K562 (cell line): ENCODE data around the gene PHF14. TPM values are rescaled to one million over a fixed set of nuclear protein-coding genes. Genes with fewer than 3 reads are reported as not detected.

Source experiments
- ATAC-seq: fragments of 200-7000 bp; cut with Tn5 transposase; 3 replicates; pipeline ENCODE4 v1.9.1; 2020; ENCODE audit warnings: moderate library complexity
- BruUV-seq: library from RNA; stranded (reverse); fragments of 400-500 nt; replicated peaks from 2 replicates; lab custom pipeline; 2021; lab: Mats Ljungman, UMichigan
- CTCF ChIA-PET: fragments of 300-600 bp; formaldehyde crosslinking; extraction: SDS; loops from one replicate; lab custom pipeline; 2021; ENCODE audit warnings: low intra/inter-chr PET ratio; lab: Yijun Ruan, JAX
- POLR2A ChIA-PET: fragments of 300-600, 350-650 bp; sonication (Branson Sonifier 250); formaldehyde crosslinking; extraction: SDS; loops from one replicate; lab custom pipeline; 2021; ENCODE audit warnings: antibody characterized with exemption, inconsistent platforms; lab: Yijun Ruan, JAX
- DNase-seq, 4 experiments: peaks; one replicate each; pipeline versions ENCODE4 v3.0.0 to v3.0.0-alpha.2; 2011 to 2018; ENCODE audit warnings: low spot score in 3 of 4, mixed read lengths in 3 of 4; ENCODE audit errors: extremely low read depth in 1 of 4
- FAIRE-seq: peaks from 2 replicates; lab custom pipeline; 2011; peaks lifted over from hg19 to GRCh38; lab: Jason Lieb, UNC
- H2AFZ ChIP-seq: 2 replicates; pipeline ENCODE4 v1.6.0; 2011; ENCODE audit warnings: low read depth, low read length, control low read depth, inconsistent platforms
- H3K27ac ChIP-seq: fragments of 200-600 bp; 3 replicates; pipeline ENCODE4 v1.8.0; 2011; ENCODE audit warnings: low read depth, mild to moderate bottlenecking, control low read depth, inconsistent platforms, low read length, moderate library complexity, mixed read lengths; ENCODE audit errors: extremely low read depth
- H3K27me3 ChIP-seq, 2 experiments: fragments of 300-600 bp in 1 of 2; 2 replicates in 1 of 2; 3 replicates in 1 of 2; pipeline versions ENCODE4 v1.6.0 to v1.8.0; 2011; ENCODE audit warnings: inconsistent platforms in 2 of 2, low read length in 2 of 2, mild to moderate bottlenecking in 1 of 2, mixed read lengths in 1 of 2, moderate library complexity in 1 of 2; ENCODE audit not compliant: control insufficient read depth in 2 of 2, insufficient read depth in 2 of 2
- H3K36me3 ChIP-seq: fragments of 300-600 bp; 3 replicates; pipeline ENCODE4 v1.8.0; 2011; ENCODE audit warnings: mild to moderate bottlenecking, low read length, inconsistent platforms; ENCODE audit not compliant: control insufficient read depth, insufficient read depth
- H3K4me1 ChIP-seq, 2 experiments: fragments of 200-600 bp in 1 of 2; replicated peaks in 1 of 2; 2 replicates in 1 of 2; 3 replicates in 1 of 2; pipeline versions ENCODE4 v1.5.1 to v1.8.0; 2011; ENCODE audit warnings: inconsistent platforms in 2 of 2, low read length in 2 of 2, mild to moderate bottlenecking in 1 of 2, mixed read lengths in 1 of 2, moderate library complexity in 1 of 2; ENCODE audit not compliant: control insufficient read depth in 2 of 2, insufficient read depth in 2 of 2
- H3K4me2 ChIP-seq: 2 replicates; pipeline ENCODE4 v1.6.1; 2011; ENCODE audit warnings: low read length, control low read depth, inconsistent platforms, mixed read lengths; ENCODE audit not compliant: insufficient read depth
- H3K4me3 ChIP-seq: fragments of 200-600 bp; sonication (generic), shearing (Covaris generic); 2 replicates; pipeline ENCODE4 v1.5.1; 2016; ENCODE audit warnings: control low read depth, inconsistent platforms
- H3K79me2 ChIP-seq: fragments of 200-600 bp; 3 replicates; pipeline ENCODE4 v1.8.0; 2011; ENCODE audit warnings: low read length, inconsistent platforms; ENCODE audit not compliant: control insufficient read depth, insufficient read depth
- H3K9ac ChIP-seq, 2 experiments: 2 replicates each; pipeline versions ENCODE4 v1.6.0 to v1.6.1; 2011; ENCODE audit warnings: low read depth in 2 of 2, low read length in 2 of 2, control low read depth in 1 of 2, inconsistent platforms in 1 of 2, mild to moderate bottlenecking in 1 of 2, mixed read lengths in 1 of 2; ENCODE audit not compliant: insufficient read depth in 1 of 2
- H3K9me1 ChIP-seq: one replicate; pipeline ENCODE4 v1.6.0; 2011; ENCODE audit warnings: inconsistent platforms, mild to moderate bottlenecking, low read length, moderate library complexity; ENCODE audit not compliant: control insufficient read depth, insufficient read depth
- H3K9me3 ChIP-seq: replicated peaks from 2 replicates; pipeline ENCODE4 v1.5.1; 2011; ENCODE audit warnings: low read depth, low read length, inconsistent platforms; ENCODE audit not compliant: control insufficient read depth, insufficient read depth
- H4K20me1 ChIP-seq: replicated peaks from 2 replicates; pipeline ENCODE4 v1.6.1; 2011; ENCODE audit warnings: low read length, inconsistent platforms, mixed read lengths; ENCODE audit not compliant: control insufficient read depth, insufficient read depth
- HNRNPLL ChIP-seq: fragments of 200-400 bp; formaldehyde crosslinking; IDR thresholded peaks from 2 replicates; pipeline ENCODE4 v1.6.1; 2017; ENCODE audit warnings: low read length, low read depth, mild to moderate bottlenecking; ENCODE audit not compliant: poor library complexity, severe bottlenecking
- HSF4 ChIP-seq: fragments of 250-450 bp; sonication (Bioruptor Pico); IDR thresholded peaks from 2 replicates; pipeline ENCODE4 v2.1.2; 2022; ENCODE audit warnings: mild to moderate bottlenecking, moderate library complexity, borderline replicate concordance
- ZNF507 ChIP-seq: conservative IDR thresholded peaks from 2 replicates; pipeline ENCODE4 v1.6.1; 2017; ENCODE audit warnings: missing genetic modification characterization, missing compliant biosample characterization
- WGBS: fragments of 100-300 bp; shearing (Covaris generic); methylation state at CpG from one replicate; pipeline ENCODE4 v1.1.6; 2016; ENCODE audit warnings: low coverage, mixed read lengths; ENCODE audit not compliant: insufficient coverage; ENCODE audit errors: missing lambda C conversion rate; 5-methylcytosine and 5-hydroxymethylcytosine counted together
- in situ Hi-C: fragments of 300-500 bp; cut with MboI; formaldehyde crosslinking; loops from 4 replicates; pipeline ENCODE4 v1.15.0; 2018; ENCODE audit warnings: inconsistent platforms, mixed read lengths
- intact Hi-C: fragments of 100-400 bp; cut with micrococcal nuclease; formaldehyde crosslinking; loops from 2 replicates; pipeline ENCODE4 v1.14.2; 2022
- polyA plus RNA-seq, 8 experiments: library from polyadenylated mRNA; depleted of rRNA in 4 of 8; stranded (reverse) in 5 of 8; unstranded in 3 of 8; fragments of >200 nt; fragmentation: Nextera tagmentation in 2 of 8; fragmentation: Illumina TruSeq in 1 of 8; extraction: Ambion mirVana in 2 of 8; extraction: Trizol in 1 of 8; gene quantifications; 2 replicates each; pipeline versions ENCODE4 v1.2.1 to v1.2.3, GENCODE V29; 2011 to 2014; ENCODE audit warnings: inconsistent platforms in 1 of 8, missing spikeins in 1 of 8
- total RNA-seq, 7 experiments: library from RNA; depleted of rRNA in 6 of 7; stranded (reverse); fragments of >200 nt in 6 of 7; fragmentation: Illumina TruSeq in 2 of 7; extraction: Trizol in 2 of 7; gene quantifications; 2 replicates each; pipeline versions ENCODE4 v1.2.1 to v1.2.3, GENCODE V29; 2011 to 2021; ENCODE audit warnings: low replicate concordance in 1 of 7
- TF ChIP-seq, protein P1 (sequence below): fragments of 450-650 bp; IDR thresholded peaks from one replicate; pipeline ENCODE4 v1.6.1; 2018; ENCODE audit warnings: mild to moderate bottlenecking, moderate library complexity; ENCODE audit not compliant: partially characterized antibody
- TF ChIP-seq, protein P2 (sequence below): fragments of 250-450 bp; sonication (Bioruptor Pico); IDR thresholded peaks from 2 replicates; pipeline ENCODE4 v1.4.0; 2020; ENCODE audit warnings: mild to moderate bottlenecking, moderate library complexity

Gene PHF14
- total and polyA plus RNA-seq, 9 of the 15 experiments (the other 6 are each of a cell fraction or from before 2014, with no cell fraction given): 27.5 to 67.6 (median 41.4) TPM

DNA sequence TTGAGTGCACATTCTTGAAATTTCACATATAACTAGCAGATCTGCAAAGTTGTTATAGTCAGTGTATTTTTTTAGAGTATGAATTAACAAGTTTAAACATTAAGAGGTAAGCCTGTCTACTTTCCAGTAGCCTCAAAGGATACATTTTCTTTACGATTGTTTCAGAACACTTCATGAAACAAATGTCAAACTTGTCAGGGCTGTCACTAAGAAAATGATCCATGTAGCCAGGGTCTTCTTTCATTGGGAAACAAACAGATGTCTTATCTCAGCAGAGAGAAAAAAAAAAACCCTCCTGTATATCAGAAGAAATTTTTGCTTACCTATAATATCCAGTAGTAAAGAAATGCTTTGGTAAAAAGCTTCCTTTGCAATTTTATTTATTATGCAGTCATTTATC lies 192.4 kb downstream of the PHF14 start:
- H3K4me2 ChIP-seq: no peak overlapping the region
- H3K27me3 ChIP-seq: no peaks in the 10 kb centered on the region
- H3K27ac ChIP-seq: no peak overlapping the region
- no peaks in the 10 kb centered on the region for H3K36me3 ChIP-seq
- BruUV-seq: no TSS peak
- no peak overlapping the region for H3K9ac ChIP-seq
- no peaks in the 10 kb centered on the region for H4K20me1 ChIP-seq
- in situ Hi-C loops (no loop called here), intact Hi-C loops (no loop called here)
- no peak overlapping the region for H3K4me3 ChIP-seq
- H3K79me2 ChIP-seq: no peaks in the 10 kb centered on the region
- H3K4me1 ChIP-seq: no peaks in the 10 kb centered on the region
- ATAC-seq (no peak), DNase-seq (no peak), FAIRE-seq (no peak)
- H2AFZ ChIP-seq: no peak overlapping the region
- no peaks in the 10 kb centered on the region for H3K9me1 ChIP-seq
- TF ChIP-seq HSF4: no peak
- TF ChIP-seq, protein P1, sequence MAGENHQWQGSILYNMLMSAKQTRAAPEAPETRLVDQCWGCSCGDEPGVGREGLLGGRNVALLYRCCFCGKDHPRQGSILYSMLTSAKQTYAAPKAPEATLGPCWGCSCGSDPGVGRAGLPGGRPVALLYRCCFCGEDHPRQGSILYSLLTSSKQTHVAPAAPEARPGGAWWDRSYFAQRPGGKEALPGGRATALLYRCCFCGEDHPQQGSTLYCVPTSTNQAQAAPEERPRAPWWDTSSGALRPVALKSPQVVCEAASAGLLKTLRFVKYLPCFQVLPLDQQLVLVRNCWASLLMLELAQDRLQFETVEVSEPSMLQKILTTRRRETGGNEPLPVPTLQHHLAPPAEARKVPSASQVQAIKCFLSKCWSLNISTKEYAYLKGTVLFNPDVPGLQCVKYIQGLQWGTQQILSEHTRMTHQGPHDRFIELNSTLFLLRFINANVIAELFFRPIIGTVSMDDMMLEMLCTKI: no peak
- TF ChIP-seq, protein P2, sequence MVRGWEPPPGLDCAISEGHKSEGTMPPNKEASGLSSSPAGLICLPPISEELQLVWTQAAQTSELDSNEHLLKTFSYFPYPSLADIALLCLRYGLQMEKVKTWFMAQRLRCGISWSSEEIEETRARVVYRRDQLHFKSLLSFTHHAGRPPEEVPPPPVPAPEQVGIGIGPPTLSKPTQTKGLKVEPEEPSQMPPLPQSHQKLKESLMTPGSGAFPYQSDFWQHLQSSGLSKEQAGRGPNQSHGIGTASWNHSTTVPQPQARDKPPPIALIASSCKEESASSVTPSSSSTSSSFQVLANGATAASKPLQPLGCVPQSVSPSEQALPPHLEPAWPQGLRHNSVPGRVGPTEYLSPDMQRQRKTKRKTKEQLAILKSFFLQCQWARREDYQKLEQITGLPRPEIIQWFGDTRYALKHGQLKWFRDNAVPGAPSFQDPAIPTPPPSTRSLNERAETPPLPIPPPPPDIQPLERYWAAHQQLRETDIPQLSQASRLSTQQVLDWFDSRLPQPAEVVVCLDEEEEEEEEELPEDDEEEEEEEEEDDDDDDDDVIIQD: no peak
- TF ChIP-seq HNRNPLL: no peak
- no peak for TF ChIP-seq ZNF507 (tag)
- ChIA-PET CTCF (no interaction called here), POLR2A (no interaction called here)
- no peaks in the 10 kb centered on the region for H3K9me3 ChIP-seq
- WGBS: 55% methylated on average over 1 of the region's 1 CpG
